ENCODE data around the gene TMEM150B. TPM values are rescaled to one million over a fixed set of nuclear protein-coding genes. Genes with fewer than 3 reads are reported as not detected.
A peak's percentile ranks its signal among the peaks of the same experiment; 100 is the strongest.

The TMEM150B gene
- total RNA-seq, 1 experiment from 2014 or later = not detected

GRCh38 chr19:55353803-55354697, 28.9 kb upstream of the TMEM150B start:
- DNase-seq (ENCODE audit: low spot score) = peak; percentile 73
- H3K36me3 ChIP-seq (ENCODE audit: insufficient read depth, low read length, poor library complexity, severe bottlenecking) = no peaks in the 10 kb centered on the region
- intact Hi-C loops (cut with micrococcal nuclease; ENCODE audit: unreplicated experiment) = no loop called here
- H3K4me1 ChIP-seq (ENCODE audit: insufficient read depth, low read length, poor library complexity, severe bottlenecking) = peaks cover 6% of the 10 kb centered on the region
- POLR2A ChIA-PET (ENCODE audit: low non-redundant PET) = interaction anchor here (0.7 kb wide), 1 partner anchor 15 kb away, joined by 3 read pairs; no protein-coding TSS in a partner anchor
- CTCF ChIA-PET = interaction anchor here (0.6 kb wide), 1 partner anchor 197 kb away, joined by 11 read pairs; no protein-coding TSS in a partner anchor
- TF ChIP-seq CTCF (conservative IDR thresholded peaks at IDR 0.05; ENCODE audit: low read depth, low read length) (no peak), EZH2 (IDR thresholded peaks at IDR 0.05; ENCODE audit: borderline replicate concordance, low read depth, low read length, poor library complexity, severe bottlenecking) (no peak)
- no TSS peak for BruUV-seq (replicated peaks)
- H3K4me3 ChIP-seq (ENCODE audit: low read depth, low read length, poor library complexity, severe bottlenecking) = peak overlapping the region; percentile 56
- H3K27ac ChIP-seq (ENCODE audit: low read depth, low read length, poor library complexity, severe bottlenecking) = no peak overlapping the region
- peaks cover 32% of the 10 kb centered on the region for H3K27me3 ChIP-seq (replicated peaks; ENCODE audit: insufficient read depth, low read depth, low read length, poor library complexity)
- no peaks in the 10 kb centered on the region for H3K9me3 ChIP-seq (ENCODE audit: low read depth, low read length, poor library complexity, severe bottlenecking)

GRCh38 chr19:55353356-55353802, 28.2 kb upstream of the TMEM150B start:
- Histone ChIP-seq H3K4me3 (ENCODE audit: low read depth, low read length, poor library complexity, severe bottlenecking) (peak overlapping the region; percentile 56), H3K27ac (ENCODE audit: low read depth, low read length, poor library complexity, severe bottlenecking) (no peak overlapping the region), H3K27me3 (replicated peaks; ENCODE audit: insufficient read depth, low read depth, low read length, poor library complexity) (peaks cover 32% of the 10 kb centered on the region), H3K36me3 (ENCODE audit: insufficient read depth, low read length, poor library complexity, severe bottlenecking) (no peaks in the 10 kb centered on the region), H3K4me1 (ENCODE audit: insufficient read depth, low read length, poor library complexity, severe bottlenecking) (peaks cover 7% of the 10 kb centered on the region), H3K9me3 (ENCODE audit: low read depth, low read length, poor library complexity, severe bottlenecking) (no peaks in the 10 kb centered on the region)
- POLR2A ChIA-PET (ENCODE audit: low non-redundant PET) = interaction anchor here (0.7 kb wide), 1 partner anchor 14 kb away, joined by 3 read pairs; no protein-coding TSS in a partner anchor
- intact Hi-C loops (cut with micrococcal nuclease; ENCODE audit: unreplicated experiment) = no loop called here
- TF ChIP-seq EZH2 (IDR thresholded peaks at IDR 0.05; ENCODE audit: borderline replicate concordance, low read depth, low read length, poor library complexity, severe bottlenecking) (no peak), CTCF (conservative IDR thresholded peaks at IDR 0.05; ENCODE audit: low read depth, low read length) (no peak)
- no TSS peak for BruUV-seq (replicated peaks)
- CTCF ChIA-PET = no interaction called here
- DNase-seq (ENCODE audit: low spot score) = no peak

- POLR2A ChIA-PET (ENCODE audit: low non-redundant PET) = no interaction called here
- intact Hi-C loops (cut with micrococcal nuclease; ENCODE audit: unreplicated experiment) = no loop called here
- BruUV-seq (replicated peaks) = no TSS peak
Measured at GRCh38 chr19:55352549-55353145, 27.5 kb upstream of the TMEM150B start.

More at GRCh38 chr19:55352549-55353145, 27.5 kb upstream of the TMEM150B start:
- no peak overlapping the region for H3K4me3 ChIP-seq (ENCODE audit: low read depth, low read length, poor library complexity, severe bottlenecking)
- no peak overlapping the region for H3K27ac ChIP-seq (ENCODE audit: low read depth, low read length, poor library complexity, severe bottlenecking)
- no peak for DNase-seq (ENCODE audit: low spot score)
- H3K4me1 ChIP-seq (ENCODE audit: insufficient read depth, low read length, poor library complexity, severe bottlenecking) = peaks cover 14% of the 10 kb centered on the region
- H3K36me3 ChIP-seq (ENCODE audit: insufficient read depth, low read length, poor library complexity, severe bottlenecking) = no peaks in the 10 kb centered on the region
- CTCF ChIA-PET = no interaction called here
- H3K27me3 ChIP-seq (replicated peaks; ENCODE audit: insufficient read depth, low read depth, low read length, poor library complexity) = peaks cover 32% of the 10 kb centered on the region
- no peaks in the 10 kb centered on the region for H3K9me3 ChIP-seq (ENCODE audit: low read depth, low read length, poor library complexity, severe bottlenecking)
- TF ChIP-seq EZH2 (IDR thresholded peaks at IDR 0.05; ENCODE audit: borderline replicate concordance, low read depth, low read length, poor library complexity, severe bottlenecking) (no peak), CTCF (conservative IDR thresholded peaks at IDR 0.05; ENCODE audit: low read depth, low read length) (no peak)

Data from A673 (cell line).